H1 (cell line): ENCODE data around the gene NFKB1. TPM values are rescaled to one million over a fixed set of nuclear protein-coding genes. Genes with fewer than 3 reads are reported as not detected.

Experiments used
- CTCF ChIA-PET: fragments of 300-600 bp; sonication (Branson Sonifier 250); formaldehyde crosslinking; loops from one replicate; lab custom pipeline; 2021; ENCODE audit not compliant: partially characterized antibody; lab: Charles Lee
- POLR2A ChIA-PET: fragments of 300-600 bp; sonication (Branson Sonifier 250); formaldehyde crosslinking; loops from one replicate; lab custom pipeline; 2021; ENCODE audit warnings: inconsistent platforms; ENCODE audit not compliant: partially characterized antibody; lab: Charles Lee
- DNase-seq, 2 experiments: peaks; one replicate each; pipeline versions ENCODE4 v3.0.0 to v3.0.0-alpha.2; 2010 to 2022; ENCODE audit warnings: low spot score in 2 of 2, low read depth in 1 of 2, mixed read lengths in 1 of 2
- FAIRE-seq: peaks from 2 replicates; lab custom pipeline; 2011; peaks lifted over from hg19 to GRCh38; lab: Jason Lieb, UNC
- H2AFZ ChIP-seq: 2 replicates; pipeline ENCODE4 v1.8.1; 2012; ENCODE audit warnings: low read length, inconsistent platforms
- H2AK5ac ChIP-seq: 2 replicates; pipeline ENCODE4 v1.6.1; 2013; ENCODE audit warnings: low read depth, low read length
- H2BK120ac ChIP-seq: replicated peaks from 2 replicates; pipeline ENCODE3; 2013; ENCODE audit warnings: low read depth, low read length, inconsistent platforms
- H2BK12ac ChIP-seq: 2 replicates; pipeline ENCODE4 v1.6.1; 2013; ENCODE audit warnings: low read depth, low read length
- H2BK15ac ChIP-seq: 2 replicates; pipeline ENCODE4 v1.6.1; 2013; ENCODE audit warnings: low read length
- H2BK20ac ChIP-seq: 2 replicates; pipeline ENCODE4 v1.6.1; 2013; ENCODE audit warnings: low read length
- H2BK5ac ChIP-seq: 2 replicates; pipeline ENCODE4 v1.6.1; 2013; ENCODE audit warnings: low read depth, low read length
- H3K14ac ChIP-seq: 2 replicates; pipeline ENCODE4 v1.6.1; 2013; ENCODE audit warnings: inconsistent platforms; ENCODE audit not compliant: insufficient read length
- H3K18ac ChIP-seq: 2 replicates; pipeline ENCODE4 v1.6.1; 2013; ENCODE audit warnings: low read length; ENCODE audit errors: extremely low read depth
- H3K23ac ChIP-seq: 2 replicates; pipeline ENCODE4 v1.6.1; 2013; ENCODE audit warnings: inconsistent platforms; ENCODE audit not compliant: insufficient read length
- H3K23me2 ChIP-seq: 2 replicates; pipeline ENCODE4 v1.6.1; 2013; ENCODE audit warnings: low read depth, low read length
- H3K27ac ChIP-seq: 2 replicates; pipeline ENCODE4 v1.6.1; 2011; ENCODE audit warnings: low read depth, low read length, inconsistent platforms
- H3K27me3 ChIP-seq, 4 experiments: replicated peaks in 1 of 4; 1 replicate in 1 of 4; 2 replicates in 3 of 4; pipeline versions ENCODE4 v1.6.1 to v1.8.1; 2011 to 2013; ENCODE audit warnings: low read length in 3 of 4, mild to moderate bottlenecking in 3 of 4, inconsistent platforms in 2 of 4, mixed read lengths in 2 of 4, moderate library complexity in 1 of 4; ENCODE audit not compliant: control insufficient read depth in 3 of 4, insufficient read depth in 3 of 4; ENCODE audit errors: extremely low read depth in 1 of 4
- H3K36me3 ChIP-seq, 4 experiments: 2 replicates each; pipeline versions ENCODE4 v1.6.1 to v1.8.1; 2011 to 2013; ENCODE audit warnings: mild to moderate bottlenecking in 4 of 4, low read length in 3 of 4, moderate library complexity in 2 of 4, control low read depth in 1 of 4, inconsistent platforms in 1 of 4; ENCODE audit not compliant: insufficient read depth in 4 of 4, control insufficient read depth in 2 of 4
- H3K4ac ChIP-seq: replicated peaks from 2 replicates; pipeline ENCODE3; 2013; ENCODE audit warnings: low read length, low read depth, mixed read lengths, inconsistent platforms; ENCODE audit not compliant: insufficient read length
- H3K4me1 ChIP-seq, 4 experiments: replicated peaks in 1 of 4; 1 replicate in 1 of 4; 2 replicates in 3 of 4; pipeline versions ENCODE4 v1.6.1 to v1.8.1; 2011 to 2013; ENCODE audit warnings: low read length in 3 of 4, inconsistent platforms in 2 of 4, mixed read lengths in 1 of 4; ENCODE audit not compliant: insufficient read depth in 4 of 4, control insufficient read depth in 3 of 4
- H3K4me2 ChIP-seq, 2 experiments: 2 replicates each; pipeline versions ENCODE4 v1.6.1 to v1.8.1; 2011 to 2013; ENCODE audit warnings: low read depth in 2 of 2, low read length in 2 of 2, control low read depth in 1 of 2, inconsistent platforms in 1 of 2, mild to moderate bottlenecking in 1 of 2; ENCODE audit not compliant: insufficient read depth in 1 of 2
- H3K4me3 ChIP-seq, 4 experiments: fragments of 200-600, 300-600 bp in 1 of 4; sonication (generic), shearing (Covaris generic), sonication (Bioruptor Twin) in 1 of 4; 2 replicates each; pipeline versions ENCODE4 v1.5.1 to v1.8.1; 2011 to 2016; ENCODE audit warnings: low read length in 4 of 4, low read depth in 3 of 4, control low read depth in 2 of 4, inconsistent platforms in 2 of 4, mild to moderate bottlenecking in 2 of 4, mixed read lengths in 1 of 4, moderate library complexity in 1 of 4; ENCODE audit not compliant: insufficient read depth in 2 of 4; ENCODE audit errors: extremely low read depth in 1 of 4
- H3K56ac ChIP-seq: replicated peaks from 2 replicates; pipeline ENCODE3; 2013; ENCODE audit warnings: low read depth, mild to moderate bottlenecking, mixed read lengths, low read length, inconsistent platforms; ENCODE audit not compliant: insufficient read length
- H3K79me1 ChIP-seq: 2 replicates; pipeline ENCODE4 v1.6.1; 2013; ENCODE audit warnings: low read depth, low read length, control low read depth
- H3K79me2 ChIP-seq, 2 experiments: 2 replicates each; pipeline versions ENCODE4 v1.6.1 to v1.8.1; 2012 to 2013; ENCODE audit warnings: low read length in 2 of 2, mild to moderate bottlenecking in 2 of 2, inconsistent platforms in 1 of 2; ENCODE audit not compliant: insufficient read depth in 2 of 2, control insufficient read depth in 1 of 2
- H3K9ac ChIP-seq, 4 experiments: replicated peaks in 1 of 4; 1 replicate in 1 of 4; 2 replicates in 3 of 4; pipeline versions ENCODE4 v1.6.1 to v1.8.1; 2011 to 2013; ENCODE audit warnings: low read depth in 3 of 4, low read length in 3 of 4, control low read depth in 2 of 4, mild to moderate bottlenecking in 2 of 4, moderate library complexity in 2 of 4, inconsistent platforms in 1 of 4; ENCODE audit errors: extremely low read depth in 1 of 4
- H3K9me3 ChIP-seq, 2 experiments: 2 replicates each; pipeline versions ENCODE4 v1.6.1 to v1.8.1; 2012 to 2013; ENCODE audit warnings: mild to moderate bottlenecking in 2 of 2, moderate library complexity in 2 of 2, control low read depth in 1 of 2, inconsistent platforms in 1 of 2, low read depth in 1 of 2, low read length in 1 of 2, mixed read lengths in 1 of 2; ENCODE audit not compliant: insufficient read depth in 2 of 2
- H4K20me1 ChIP-seq, 2 experiments: replicated peaks in 1 of 2; 2 replicates each; pipeline versions ENCODE3 to v1.8.1; 2011 to 2013; ENCODE audit warnings: inconsistent platforms in 2 of 2, low read length in 2 of 2, mild to moderate bottlenecking in 1 of 2; ENCODE audit not compliant: insufficient read depth in 2 of 2, control insufficient read depth in 1 of 2
- H4K5ac ChIP-seq: 2 replicates; pipeline ENCODE4 v1.6.1; 2013; ENCODE audit warnings: low read length, low read depth, mixed read lengths, inconsistent platforms; ENCODE audit not compliant: insufficient read length
- H4K8ac ChIP-seq: 2 replicates; pipeline ENCODE4 v1.8.0; 2013; ENCODE audit warnings: mild to moderate bottlenecking, moderate library complexity, low read length, inconsistent platforms; ENCODE audit not compliant: insufficient read depth; ENCODE audit errors: extremely low read depth
- H4K91ac ChIP-seq: replicated peaks from 2 replicates; pipeline ENCODE3; 2013; ENCODE audit warnings: low read length, mixed read lengths, inconsistent platforms; ENCODE audit not compliant: insufficient read length
- BRCA1 ChIP-seq: IDR thresholded peaks from 2 replicates; pipeline ENCODE4 v1.6.1; 2012; ENCODE audit warnings: low read depth, low read length, improper control_type of control experiment
- CBX5 ChIP-seq: fragments of 300-800, 300-1000 bp; sonication (generic); IDR thresholded peaks from 2 replicates; pipeline ENCODE4 v1.7.1; 2016; ENCODE audit warnings: antibody characterized with exemption, low read length, low read depth
- CHD2 ChIP-seq: IDR thresholded peaks from 2 replicates; pipeline ENCODE4 v1.6.1; 2012; ENCODE audit warnings: low read length, improper control_type of control experiment
- GABPA ChIP-seq: IDR thresholded peaks from 2 replicates; pipeline ENCODE4 v1.6.1; 2011; ENCODE audit warnings: mild to moderate bottlenecking, low read length, moderate library complexity, borderline replicate concordance; ENCODE audit not compliant: insufficient read depth
- GTF2F1 ChIP-seq: IDR thresholded peaks from 2 replicates; pipeline ENCODE4 v1.6.1; 2012; ENCODE audit warnings: low read depth, low read length, improper control_type of control experiment, borderline replicate concordance
- KDM4A ChIP-seq: IDR thresholded peaks from one replicate; pipeline ENCODE4 v1.7.1; 2012; ENCODE audit warnings: low read depth, mild to moderate bottlenecking, moderate library complexity, low read length, inconsistent platforms; ENCODE audit not compliant: severe bottlenecking
- PHF8 ChIP-seq: fragments of 200-600 bp; sonication (generic); conservative IDR thresholded peaks from 2 replicates; pipeline ENCODE4 v1.7.1; 2012; ENCODE audit warnings: low read depth, mild to moderate bottlenecking, inconsistent platforms, low read length, moderate library complexity
- SIN3A ChIP-seq, 2 experiments: IDR thresholded peaks in 1 of 2; conservative IDR thresholded peaks in 1 of 2; 2 replicates each; pipeline ENCODE4 v1.6.1; 2011 to 2012; ENCODE audit warnings: low read length in 2 of 2, improper control_type of control experiment in 1 of 2, low read depth in 1 of 2, mild to moderate bottlenecking in 1 of 2
- polyA plus RNA-seq, 7 experiments: library from polyadenylated mRNA; depleted of rRNA in 3 of 7; stranded (reverse) in 5 of 7; unstranded in 2 of 7; fragments of >200 nt in 5 of 7; fragments of 200-250 nt in 2 of 7; gene quantifications; 1 replicate in 5 of 7; 2 replicates in 1 of 7; 4 replicates in 1 of 7; pipeline versions ENCODE4 v1.2.1 to v1.2.3, GENCODE V29; 2011 to 2013; ENCODE audit warnings: missing spikeins in 2 of 7, mixed read lengths in 2 of 7
- total RNA-seq: library from RNA; stranded (reverse); fragmentation: NEBNext Ultra II Directional; extraction: Animal tissue kit (Norgen Biotek cat#: 25700); gene quantifications from 2 replicates; pipeline ENCODE4 v1.2.1, GENCODE V29; 2021
- TF ChIP-seq, protein P1 (sequence below): IDR thresholded peaks from 2 replicates; pipeline ENCODE4 v1.6.1; 2012; ENCODE audit warnings: low read length, inconsistent platforms
- TF ChIP-seq, protein P2 (sequence below), 3 experiments: IDR thresholded peaks; 1 replicate in 2 of 3; 2 replicates in 1 of 3; pipeline versions ENCODE4 v1.5.1 to v1.6.1; 2011; ENCODE audit warnings: low read length in 3 of 3, mild to moderate bottlenecking in 3 of 3, inconsistent platforms in 2 of 3, low read depth in 1 of 3, moderate library complexity in 1 of 3; ENCODE audit not compliant: insufficient read depth in 1 of 3; ENCODE audit errors: control extremely low read depth in 1 of 3

NFKB1 gene
- total and polyA plus RNA-seq, 2 of the 8 experiments (the other 6 are each of a cell fraction or from before 2014, with no cell fraction given): 2.9 to 6.8 TPM

DNA sequence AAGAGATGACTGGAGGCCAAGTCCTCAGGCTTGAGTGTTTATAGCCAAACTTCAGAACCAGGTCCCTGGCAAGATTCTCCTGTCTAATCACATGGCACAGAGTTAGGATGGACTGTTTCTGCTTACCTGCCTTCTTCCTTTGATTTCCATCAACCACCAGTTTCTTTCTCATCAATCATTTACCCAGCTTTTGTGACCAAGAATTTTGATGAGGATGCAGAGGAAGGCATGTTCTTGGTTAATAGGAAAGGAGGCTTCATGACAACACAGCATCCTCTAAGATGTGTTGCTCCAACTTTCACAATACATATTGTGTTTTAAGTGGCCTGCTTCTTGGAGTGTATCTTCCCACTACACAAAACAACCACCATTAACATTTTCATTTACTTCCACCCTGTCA lies 65.3 kb downstream of the NFKB1 start:
- POLR2A ChIA-PET: no interaction called here
- Histone ChIP-seq H2BK5ac (no peak overlapping the region), H3K4ac (no peak overlapping the region), H3K56ac (no peak overlapping the region), H3K79me2 (no peaks in the 10 kb centered on the region), H3K27me3 (no peaks in the 10 kb centered on the region), H3K9me3 (no peaks in the 10 kb centered on the region), H4K5ac (no peak overlapping the region), H3K27ac (no peak overlapping the region), H3K18ac (no peak overlapping the region), H2BK12ac (no peak overlapping the region), H2AFZ (no peak overlapping the region), H4K91ac (no peak overlapping the region), H3K4me1 (no peaks in the 10 kb centered on the region), H3K4me3 (no peak overlapping the region), H3K36me3 (no peaks in the 10 kb centered on the region; a peak in 1 of 8 replicates), H3K14ac (no peak overlapping the region), H3K23ac (no peak overlapping the region), H2BK20ac (no peak overlapping the region), H2BK120ac (no peak overlapping the region), H3K23me2 (no peaks in the 10 kb centered on the region), H3K9ac (no peak overlapping the region), H4K20me1 (no peaks in the 10 kb centered on the region), H3K4me2 (no peak overlapping the region), H2BK15ac (no peak overlapping the region), H3K79me1 (no peaks in the 10 kb centered on the region), H2AK5ac (no peak overlapping the region), H4K8ac (no peak overlapping the region)
- FAIRE-seq (no peak), DNase-seq (no peak)
- TF ChIP-seq PHF8 (no peak), GTF2F1 (no peak), BRCA1 (no peak), CHD2 (no peak), CBX5 (no peak), KDM4A (no peak), SIN3A (conservative IDR thresholded peaks at IDR 0.05 in 1 of 2, IDR thresholded peaks at IDR 0.05 in 1 of 2; ENCODE audit: low read depth in 1 of 2, low read length in 2 of 2) (no peak), GABPA (no peak)
- TF ChIP-seq, protein P1, sequence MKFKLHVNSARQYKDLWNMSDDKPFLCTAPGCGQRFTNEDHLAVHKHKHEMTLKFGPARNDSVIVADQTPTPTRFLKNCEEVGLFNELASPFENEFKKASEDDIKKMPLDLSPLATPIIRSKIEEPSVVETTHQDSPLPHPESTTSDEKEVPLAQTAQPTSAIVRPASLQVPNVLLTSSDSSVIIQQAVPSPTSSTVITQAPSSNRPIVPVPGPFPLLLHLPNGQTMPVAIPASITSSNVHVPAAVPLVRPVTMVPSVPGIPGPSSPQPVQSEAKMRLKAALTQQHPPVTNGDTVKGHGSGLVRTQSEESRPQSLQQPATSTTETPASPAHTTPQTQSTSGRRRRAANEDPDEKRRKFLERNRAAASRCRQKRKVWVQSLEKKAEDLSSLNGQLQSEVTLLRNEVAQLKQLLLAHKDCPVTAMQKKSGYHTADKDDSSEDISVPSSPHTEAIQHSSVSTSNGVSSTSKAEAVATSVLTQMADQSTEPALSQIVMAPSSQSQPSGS: no peak
- TF ChIP-seq, protein P2, sequence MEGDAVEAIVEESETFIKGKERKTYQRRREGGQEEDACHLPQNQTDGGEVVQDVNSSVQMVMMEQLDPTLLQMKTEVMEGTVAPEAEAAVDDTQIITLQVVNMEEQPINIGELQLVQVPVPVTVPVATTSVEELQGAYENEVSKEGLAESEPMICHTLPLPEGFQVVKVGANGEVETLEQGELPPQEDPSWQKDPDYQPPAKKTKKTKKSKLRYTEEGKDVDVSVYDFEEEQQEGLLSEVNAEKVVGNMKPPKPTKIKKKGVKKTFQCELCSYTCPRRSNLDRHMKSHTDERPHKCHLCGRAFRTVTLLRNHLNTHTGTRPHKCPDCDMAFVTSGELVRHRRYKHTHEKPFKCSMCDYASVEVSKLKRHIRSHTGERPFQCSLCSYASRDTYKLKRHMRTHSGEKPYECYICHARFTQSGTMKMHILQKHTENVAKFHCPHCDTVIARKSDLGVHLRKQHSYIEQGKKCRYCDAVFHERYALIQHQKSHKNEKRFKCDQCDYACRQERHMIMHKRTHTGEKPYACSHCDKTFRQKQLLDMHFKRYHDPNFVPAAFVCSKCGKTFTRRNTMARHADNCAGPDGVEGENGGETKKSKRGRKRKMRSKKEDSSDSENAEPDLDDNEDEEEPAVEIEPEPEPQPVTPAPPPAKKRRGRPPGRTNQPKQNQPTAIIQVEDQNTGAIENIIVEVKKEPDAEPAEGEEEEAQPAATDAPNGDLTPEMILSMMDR (IDR thresholded peaks at IDR 0.05; ENCODE audit: control extremely low read depth in 1 of 3, insufficient read depth in 1 of 3, low read depth in 1 of 3, low read length in 3 of 3): no peak
- CTCF ChIA-PET: interaction anchor here (2.2 kb wide), 1 partner anchor 12 kb away, joined by 6 read pairs; no protein-coding TSS in a partner anchor
